ENCODE data around the gene LYPD6B.
"Not testable (repeated sequence)": the region's sequence is repeated elsewhere in the genome, so short reads cannot be mapped to it uniquely, and the experiment has no call there.

Gene LYPD6B

GRCh38 chr2:149221002-149221401 is 182.5 kb downstream of the LYPD6B start:
- H3K4me1 Mint-ChIP-seq (ENCODE audit: low read depth) = no peaks in the 10 kb centered on the region
- no peaks in the 10 kb centered on the region for H3K36me3 Mint-ChIP-seq (ENCODE audit: low read depth)
- H3K4me3 Mint-ChIP-seq = no peak overlapping the region
- H3K27me3 Mint-ChIP-seq = peaks cover 20% of the 10 kb centered on the region
- H3K27ac Mint-ChIP-seq = no peak overlapping the region
- H3K9me3 Mint-ChIP-seq = no peaks in the 10 kb centered on the region

GRCh38 chr2:149221898-149222297 is 183.4 kb downstream of the LYPD6B start:
- Mint-ChIP-seq H3K4me1 (ENCODE audit: low read depth) (no peaks in the 10 kb centered on the region), H3K27ac (no peak overlapping the region), H3K27me3 (peaks cover 27% of the 10 kb centered on the region), H3K4me3 (no peak overlapping the region), H3K9me3 (no peaks in the 10 kb centered on the region), H3K36me3 (ENCODE audit: low read depth) (no peaks in the 10 kb centered on the region)

GRCh38 chr2:149223472-149224095 is 185.1 kb downstream of the LYPD6B start:
- H3K27me3 Mint-ChIP-seq = peaks cover 42% of the 10 kb centered on the region
- H3K4me3 Mint-ChIP-seq = no peak overlapping the region
- H3K4me1 Mint-ChIP-seq (ENCODE audit: low read depth) = no peaks in the 10 kb centered on the region
- no peaks in the 10 kb centered on the region for H3K36me3 Mint-ChIP-seq (ENCODE audit: low read depth)
- no peak overlapping the region for H3K27ac Mint-ChIP-seq
- H3K9me3 Mint-ChIP-seq = no peaks in the 10 kb centered on the region

- peaks cover 46% of the 10 kb centered on the region for H3K27me3 Mint-ChIP-seq
- H3K4me3 Mint-ChIP-seq = no peak overlapping the region
- H3K27ac Mint-ChIP-seq = no peak overlapping the region
- no peaks in the 10 kb centered on the region for H3K4me1 Mint-ChIP-seq (ENCODE audit: low read depth)
- no peaks in the 10 kb centered on the region for H3K9me3 Mint-ChIP-seq
- no peaks in the 10 kb centered on the region for H3K36me3 Mint-ChIP-seq (ENCODE audit: low read depth)
Observed at GRCh38 chr2:149224543-149224942, 186.0 kb downstream of the LYPD6B start.

- Mint-ChIP-seq H3K36me3 (ENCODE audit: low read depth) (no peaks in the 10 kb centered on the region), H3K4me1 (ENCODE audit: low read depth) (no peaks in the 10 kb centered on the region), H3K9me3 (no peaks in the 10 kb centered on the region), H3K4me3 (no peak overlapping the region), H3K27ac (no peak overlapping the region), H3K27me3 (peaks cover 49% of the 10 kb centered on the region)
Observed at GRCh38 chr2:149225446-149225845, 186.9 kb downstream of the LYPD6B start.

- Mint-ChIP-seq H3K4me3 (no peak overlapping the region), H3K4me1 (ENCODE audit: low read depth) (no peaks in the 10 kb centered on the region), H3K27ac (no peak overlapping the region), H3K27me3 (peaks cover 47% of the 10 kb centered on the region), H3K9me3 (no peaks in the 10 kb centered on the region), H3K36me3 (ENCODE audit: low read depth) (no peaks in the 10 kb centered on the region)
Observed at GRCh38 chr2:149226790-149227189, 188.3 kb downstream of the LYPD6B start.

GRCh38 chr2:149235816-149236375 is 197.4 kb downstream of the LYPD6B start:
- no peaks in the 10 kb centered on the region for H3K4me1 Mint-ChIP-seq (ENCODE audit: low read depth)
- no peak overlapping the region for H3K27ac Mint-ChIP-seq
- no peak overlapping the region for H3K4me3 Mint-ChIP-seq
- peaks cover 6% of the 10 kb centered on the region for H3K9me3 Mint-ChIP-seq
- H3K36me3 Mint-ChIP-seq (ENCODE audit: low read depth) = no peaks in the 10 kb centered on the region
- H3K27me3 Mint-ChIP-seq = peaks cover 7% of the 10 kb centered on the region

GRCh38 chr2:149236410-149236809 is 197.9 kb downstream of the LYPD6B start:
- Mint-ChIP-seq H3K36me3 (ENCODE audit: low read depth) (no peaks in the 10 kb centered on the region), H3K4me1 (ENCODE audit: low read depth) (no peaks in the 10 kb centered on the region), H3K4me3 (no peak overlapping the region), H3K27ac (no peak overlapping the region), H3K27me3 (peaks cover 7% of the 10 kb centered on the region), H3K9me3 (peaks cover 6% of the 10 kb centered on the region)

GRCh38 chr2:149246186-149246585 is 207.7 kb downstream of the LYPD6B start:
- no peaks in the 10 kb centered on the region for H3K36me3 Mint-ChIP-seq (ENCODE audit: low read depth)
- H3K27ac Mint-ChIP-seq = no peak overlapping the region
- H3K4me3 Mint-ChIP-seq = no peak overlapping the region
- H3K9me3 Mint-ChIP-seq = no peaks in the 10 kb centered on the region
- no peaks in the 10 kb centered on the region for H3K4me1 Mint-ChIP-seq (ENCODE audit: low read depth)
- H3K27me3 Mint-ChIP-seq = no peaks in the 10 kb centered on the region

- H3K9me3 Mint-ChIP-seq = peaks cover 25% of the 10 kb centered on the region
- not testable (repeated sequence) for H3K27me3 Mint-ChIP-seq; H3K36me3 Mint-ChIP-seq (ENCODE audit: low read depth); H3K4me3 Mint-ChIP-seq; H3K4me1 Mint-ChIP-seq (ENCODE audit: low read depth); H3K27ac Mint-ChIP-seq
Observed at GRCh38 chr2:149251436-149251835, 212.9 kb downstream of the LYPD6B start.

- not testable (repeated sequence) for H3K4me1 Mint-ChIP-seq (ENCODE audit: low read depth); H3K4me3 Mint-ChIP-seq; H3K27ac Mint-ChIP-seq; H3K36me3 Mint-ChIP-seq (ENCODE audit: low read depth)
- H3K9me3 Mint-ChIP-seq = peaks cover 30% of the 10 kb centered on the region
- H3K27me3 Mint-ChIP-seq = peaks cover 37% of the 10 kb centered on the region
Observed at GRCh38 chr2:149256877-149257276, 218.4 kb downstream of the LYPD6B start.

- H3K4me3 Mint-ChIP-seq = no peak overlapping the region
- H3K27me3 Mint-ChIP-seq = peaks cover 45% of the 10 kb centered on the region
- peaks cover 30% of the 10 kb centered on the region for H3K9me3 Mint-ChIP-seq
- no peaks in the 10 kb centered on the region for H3K36me3 Mint-ChIP-seq (ENCODE audit: low read depth)
- H3K4me1 Mint-ChIP-seq (ENCODE audit: low read depth) = no peaks in the 10 kb centered on the region
- no peak overlapping the region for H3K27ac Mint-ChIP-seq
Observed at GRCh38 chr2:149258531-149258930, 220.0 kb downstream of the LYPD6B start.

GRCh38 chr2:149259136-149259535 is 220.6 kb downstream of the LYPD6B start:
- Mint-ChIP-seq H3K4me3 (no peak overlapping the region), H3K36me3 (ENCODE audit: low read depth) (no peaks in the 10 kb centered on the region), H3K9me3 (peaks cover 24% of the 10 kb centered on the region), H3K27ac (no peak overlapping the region), H3K4me1 (ENCODE audit: low read depth) (no peaks in the 10 kb centered on the region), H3K27me3 (peaks cover 49% of the 10 kb centered on the region)

- Mint-ChIP-seq H3K27me3 (peaks cover 48% of the 10 kb centered on the region), H3K4me3 (no peak overlapping the region), H3K4me1 (ENCODE audit: low read depth) (no peaks in the 10 kb centered on the region), H3K9me3 (peaks cover 5% of the 10 kb centered on the region), H3K27ac (no peak overlapping the region), H3K36me3 (ENCODE audit: low read depth) (no peaks in the 10 kb centered on the region)
Observed at GRCh38 chr2:149261692-149262091, 223.2 kb downstream of the LYPD6B start.
